Left kidney (tissue), 2 donors: ENCODE data around the gene MTMR3. TPM values are rescaled to one million over a fixed set of nuclear protein-coding genes. Genes with fewer than 3 reads are reported as not detected.
A peak's percentile ranks its signal among the peaks of the same experiment; 100 is the strongest.

Source experiments
- DNase-seq: peaks from one replicate; pipeline ENCODE4 v3.0.0-alpha.2; 2013
- polyA plus RNA-seq: library from polyadenylated mRNA; unstranded; fragments of 120-200 nt; gene quantifications from one replicate; pipeline ENCODE4 v1.2.1, GENCODE V29; 2013; ENCODE audit not compliant: insufficient read length

The MTMR3 gene
- polyA plus RNA-seq, 1 donor, result 47.7 TPM

DNA sequence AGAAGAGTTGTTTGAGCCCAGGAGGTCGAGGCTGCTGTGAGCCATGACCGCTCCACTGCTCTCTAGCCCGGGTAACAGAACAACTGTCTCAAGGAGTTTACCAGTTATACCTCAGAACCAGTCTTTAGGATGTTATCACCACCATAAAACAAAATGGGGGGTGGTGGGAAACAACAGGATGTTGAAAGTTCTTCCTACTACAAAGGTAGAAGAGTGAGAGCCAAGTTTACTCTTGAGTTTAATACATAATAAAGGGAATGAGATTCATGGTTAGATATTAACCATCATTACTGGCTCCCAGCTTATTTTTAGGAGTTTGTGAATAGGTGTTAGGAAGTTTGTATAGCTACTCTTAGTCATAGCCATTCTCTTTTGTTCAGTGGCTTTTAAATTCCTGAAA lies 118.5 kb downstream of the MTMR3 start:
- no peak for DNase-seq

DNA sequence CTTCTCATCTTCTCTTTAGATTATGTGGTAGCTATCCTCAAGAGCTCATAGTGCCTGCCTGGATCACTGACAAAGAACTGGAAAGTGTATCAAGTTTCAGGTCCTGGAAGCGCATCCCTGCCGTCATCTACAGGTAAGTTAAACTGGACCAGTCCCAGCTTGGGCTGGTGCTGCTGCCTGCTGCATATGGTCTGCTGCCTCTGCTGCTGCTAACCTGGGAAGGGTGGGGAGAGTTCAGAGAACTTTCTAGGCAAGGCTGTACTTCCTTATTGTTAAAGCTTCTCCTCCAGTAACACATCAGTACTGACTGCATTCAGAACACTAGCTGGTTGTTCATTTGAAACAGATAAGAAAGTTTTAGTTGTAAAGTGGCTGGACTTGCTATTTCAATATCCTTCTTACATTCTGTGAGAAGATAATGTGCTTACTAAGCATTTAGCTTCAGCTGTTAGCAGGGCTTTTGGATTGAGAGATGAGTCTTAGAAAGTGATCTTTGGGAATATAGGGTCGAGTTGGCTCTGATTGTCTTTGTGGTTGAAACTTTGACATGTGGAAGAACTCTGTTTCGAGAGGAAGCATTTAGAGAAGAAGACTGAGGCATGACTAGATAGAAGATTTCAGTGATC lies 120.0 kb downstream of the MTMR3 start:
- no peak for DNase-seq

DNA sequence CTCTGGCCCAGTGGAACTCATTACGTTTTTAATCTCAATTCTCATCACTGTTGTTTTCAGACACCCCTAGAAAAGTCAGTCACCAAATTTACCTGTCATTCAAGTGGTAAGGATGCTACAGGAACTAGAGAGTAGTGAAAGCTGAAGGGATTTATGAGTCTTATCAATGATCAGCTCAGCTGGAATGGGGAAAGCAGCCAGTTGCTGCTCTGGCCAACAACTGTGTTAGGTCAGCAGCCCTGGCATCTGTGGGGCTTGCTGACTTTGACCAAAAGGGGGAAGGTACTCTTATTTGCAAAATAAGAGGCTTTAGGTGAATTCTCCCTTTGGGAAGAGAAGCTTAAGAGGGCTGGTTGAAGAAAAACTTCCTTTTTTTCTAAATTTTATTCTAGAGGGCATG lies 121.1 kb downstream of the MTMR3 start:
- DNase-seq, result no peak

DNA sequence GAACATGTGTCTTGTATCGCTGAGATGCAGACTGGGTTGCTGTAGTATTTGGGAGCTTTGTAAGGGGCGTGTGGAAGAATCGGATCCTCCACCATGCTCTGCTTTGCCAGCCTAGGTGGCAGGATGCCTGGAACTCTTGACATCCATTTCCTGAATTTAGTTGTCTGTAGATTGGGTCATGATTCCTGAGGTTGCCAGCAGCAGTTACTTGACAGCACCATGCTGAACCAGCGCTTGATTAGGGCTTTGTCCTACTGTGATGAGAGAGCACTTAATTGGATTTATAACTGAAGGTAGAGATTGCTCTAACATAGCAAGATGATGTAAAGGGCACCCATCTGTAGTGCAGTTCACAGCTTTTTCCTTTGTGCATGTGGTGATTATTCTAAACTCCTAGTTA lies 121.7 kb downstream of the MTMR3 start:
- no peak for DNase-seq

DNA sequence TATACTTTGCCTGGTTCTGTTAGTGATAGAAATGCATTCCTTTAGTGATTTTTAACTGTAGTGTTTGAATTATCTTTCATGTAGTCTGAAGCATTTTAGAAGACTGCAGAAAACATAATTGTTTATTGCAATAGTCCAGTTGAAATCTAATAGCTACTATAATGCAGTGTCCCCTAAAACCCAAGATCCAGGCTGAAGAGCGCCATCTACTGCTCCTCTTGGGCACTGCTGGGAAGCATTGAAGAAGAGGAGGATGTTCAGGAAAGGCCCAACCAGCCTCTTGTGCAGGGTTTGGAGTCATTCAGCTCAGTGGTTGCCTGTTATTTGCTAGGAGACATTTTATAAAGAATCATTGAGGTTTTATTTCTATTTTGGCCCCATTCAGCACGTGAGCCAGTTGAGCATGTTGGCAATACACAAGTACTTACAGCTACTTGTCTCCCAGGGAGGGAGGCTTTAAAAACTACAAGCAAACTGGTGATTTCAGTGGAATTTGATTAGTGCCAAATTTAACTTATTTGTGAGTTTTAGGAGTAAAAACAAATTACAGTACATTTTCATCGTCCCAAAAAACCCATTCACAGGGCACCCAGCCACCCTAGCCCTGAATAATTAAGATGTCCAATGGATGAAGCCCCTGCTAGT lies 122.4 kb downstream of the MTMR3 start:
- peak; percentile 82 for DNase-seq

DNA sequence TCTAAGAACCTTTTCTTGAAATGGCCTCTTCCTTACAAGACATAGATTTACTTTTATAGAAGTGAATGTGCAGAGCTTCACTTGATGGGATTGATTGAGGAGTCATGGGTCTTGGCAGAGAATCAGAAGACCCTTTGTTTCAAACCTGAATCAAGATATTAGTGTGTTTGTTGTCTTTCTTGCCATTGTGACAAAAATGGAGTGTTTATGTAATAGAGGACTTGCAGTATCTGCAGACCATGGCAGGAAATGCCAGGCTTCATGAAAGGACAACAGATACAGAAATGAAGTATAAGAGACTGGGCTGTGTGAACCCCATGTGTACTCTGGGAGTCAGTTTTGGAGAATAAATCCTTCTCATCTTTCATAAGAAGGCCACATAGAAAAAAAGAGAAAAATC lies 124.4 kb downstream of the MTMR3 start:
- DNase-seq, result no peak

DNA sequence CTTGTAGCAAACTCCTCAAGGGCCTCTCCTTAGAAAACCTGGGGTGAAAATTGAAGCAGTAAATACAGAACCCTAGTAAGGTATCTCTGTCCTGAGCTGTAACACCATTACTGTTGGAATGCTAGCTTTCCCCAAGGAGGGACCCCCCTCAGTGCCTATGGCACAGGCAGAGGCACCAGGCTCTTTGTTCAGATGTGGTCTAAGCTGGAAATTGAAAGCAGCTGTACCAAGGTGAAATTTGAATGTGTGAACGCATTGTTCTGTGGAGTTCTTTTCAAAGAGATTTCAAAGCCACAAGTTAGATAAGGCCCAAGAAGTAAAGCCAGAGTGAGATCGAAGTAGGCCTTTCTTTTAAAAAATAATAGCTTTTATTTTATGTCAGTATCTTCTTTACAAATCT lies 125.4 kb downstream of the MTMR3 start:
- no peak for DNase-seq

DNA sequence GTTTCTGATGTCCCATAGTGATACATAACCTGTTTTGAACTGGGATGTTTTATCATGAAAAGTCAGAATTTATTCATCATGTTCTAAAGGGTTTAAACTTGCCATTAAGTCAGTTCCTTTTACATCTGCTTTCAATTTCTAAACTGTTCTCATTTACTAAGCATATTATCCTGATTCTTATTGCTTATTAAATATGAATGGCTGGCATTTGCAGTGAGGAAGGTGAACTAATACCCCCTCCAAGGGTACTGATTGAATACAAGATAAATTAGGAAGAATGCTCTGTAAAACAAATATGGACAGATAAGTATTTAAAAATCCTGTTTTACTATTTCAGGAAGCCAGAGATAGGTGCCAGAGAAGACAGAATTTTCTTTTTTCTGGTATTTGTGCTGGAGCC lies 126.5 kb downstream of the MTMR3 start:
- DNase-seq, result no peak

DNA sequence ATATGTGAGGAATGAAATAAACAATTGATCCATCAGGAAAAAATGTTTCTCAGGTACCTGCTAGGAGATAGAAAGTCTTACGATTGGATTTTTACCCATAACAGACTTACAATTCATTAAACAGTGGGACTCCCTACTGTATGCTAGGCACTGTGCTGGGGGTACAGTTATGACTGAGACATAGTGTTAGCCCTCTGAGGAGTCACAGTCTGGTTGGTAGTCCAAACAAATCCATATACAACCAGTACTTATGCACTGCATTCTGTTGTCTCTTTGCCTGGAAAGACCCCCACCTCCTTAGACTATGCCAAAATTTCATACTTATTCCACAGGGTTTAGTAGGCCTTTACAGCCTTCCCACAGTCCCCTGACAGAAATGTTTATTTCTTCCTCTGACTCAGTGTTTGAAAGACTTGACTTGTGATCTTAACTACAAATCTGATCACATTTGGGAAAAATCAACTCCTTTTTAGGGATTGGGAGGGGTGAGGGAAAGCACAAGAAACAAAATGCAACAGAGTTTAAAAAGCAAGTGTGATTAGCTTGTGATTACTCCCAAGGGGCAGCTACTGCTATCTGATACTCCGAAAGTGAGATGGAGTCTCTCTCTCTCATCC lies 127.9 kb downstream of the MTMR3 start:
- no peak for DNase-seq

DNA sequence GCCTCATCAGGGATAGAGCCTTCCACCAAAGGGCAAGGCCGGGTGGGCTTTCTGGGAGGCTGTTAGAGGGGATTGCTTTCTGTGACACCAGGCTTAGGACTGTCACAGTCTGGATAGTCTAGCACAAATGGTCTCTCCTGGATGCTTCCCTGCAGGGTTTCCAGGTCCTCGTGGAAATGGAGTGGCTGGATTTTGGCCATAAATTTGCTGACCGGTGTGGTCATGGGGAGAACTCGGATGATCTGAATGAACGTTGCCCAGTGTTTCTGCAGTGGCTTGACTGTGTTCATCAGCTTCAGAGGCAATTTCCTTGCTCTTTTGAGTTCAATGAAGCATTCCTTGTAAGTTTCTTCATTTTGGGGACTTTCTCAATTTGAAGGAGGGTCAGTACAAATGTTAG lies 130.2 kb downstream of the MTMR3 start:
- no peak for DNase-seq

DNA sequence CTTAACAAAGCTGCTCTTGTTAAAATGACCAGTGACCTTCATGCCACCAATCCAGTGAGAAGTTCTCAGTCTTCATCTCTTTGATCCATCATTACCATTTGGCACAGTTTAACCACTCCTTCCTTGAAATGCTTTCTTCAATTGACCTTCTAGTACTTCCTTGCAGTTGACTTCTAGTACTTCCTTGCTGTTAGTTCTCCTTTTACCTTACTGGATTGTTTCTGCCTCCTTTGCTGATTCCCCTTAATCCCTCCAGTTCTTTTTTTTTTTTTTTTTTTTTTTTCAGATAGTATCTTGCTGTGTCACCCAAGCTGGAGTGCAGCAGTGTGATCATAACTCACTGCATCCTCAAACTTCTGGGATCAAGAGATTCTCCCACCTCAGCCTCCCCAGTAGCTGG lies 131.3 kb downstream of the MTMR3 start:
- no peak for DNase-seq

DNA sequence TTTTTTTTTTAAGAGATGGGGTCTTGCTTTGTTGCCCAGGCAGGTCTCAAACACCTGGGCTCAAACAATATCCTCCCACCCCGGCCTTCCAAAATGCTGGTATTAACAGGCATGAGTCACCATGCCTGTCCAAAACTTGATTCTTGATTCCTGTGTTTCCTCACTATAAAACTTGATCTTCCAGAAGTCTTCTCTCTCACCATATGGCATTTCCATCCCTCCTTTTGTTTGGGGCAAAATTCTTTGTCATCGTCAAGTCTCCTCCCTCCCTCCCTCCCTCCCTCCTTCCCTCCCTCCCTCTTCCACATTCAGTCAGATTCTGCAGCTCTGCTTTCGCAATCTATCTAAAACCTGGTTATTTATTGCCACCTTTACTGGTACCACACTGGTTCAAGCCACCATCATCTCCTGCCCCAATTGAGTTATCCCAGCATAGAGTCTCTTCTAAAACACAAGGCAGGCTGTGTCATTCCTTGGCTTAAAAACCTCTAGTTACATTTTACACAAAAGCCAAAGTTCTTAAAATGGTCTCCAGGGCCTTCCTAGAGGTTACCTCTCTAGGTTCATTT lies 132.3 kb downstream of the MTMR3 start:
- DNase-seq, result no peak

DNA sequence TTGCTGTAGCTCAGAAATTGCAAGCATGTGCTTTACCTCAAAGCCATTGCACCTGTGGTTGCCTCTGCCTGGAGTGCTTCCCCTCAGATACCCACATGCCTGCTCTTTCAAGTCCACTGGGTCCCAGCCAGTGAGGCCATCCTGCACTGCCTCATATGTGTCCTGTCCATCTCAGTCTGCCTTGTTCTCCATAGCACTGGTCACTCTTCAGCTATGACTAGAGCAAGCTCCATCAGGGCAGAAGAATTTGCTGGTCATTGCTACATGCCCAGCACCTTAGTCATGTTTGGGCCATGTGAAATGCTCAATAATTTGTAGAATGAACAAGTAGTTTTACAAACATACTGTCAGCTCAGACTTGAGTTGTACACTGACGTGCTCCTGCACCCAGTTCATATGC lies 132.9 kb downstream of the MTMR3 start:
- no peak for DNase-seq

DNA sequence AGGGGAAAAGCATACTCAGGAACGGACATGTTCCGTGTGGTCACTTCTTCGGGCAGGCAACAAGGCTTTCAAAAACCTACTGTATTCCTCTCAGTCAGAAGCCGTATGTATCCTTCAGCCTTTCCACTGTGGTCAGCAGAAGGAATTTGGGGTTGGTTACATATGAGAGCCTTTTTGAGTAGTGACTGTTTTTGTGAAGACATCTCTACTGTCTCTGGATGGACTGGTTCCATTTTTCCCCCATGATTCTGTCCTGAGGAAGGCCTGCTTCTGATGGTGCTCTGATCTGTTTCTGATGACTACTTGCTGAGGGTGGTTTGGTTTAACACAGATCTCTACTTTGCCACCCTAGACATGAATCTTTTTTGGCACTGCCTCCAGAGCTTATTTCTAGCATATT lies 133.6 kb downstream of the MTMR3 start:
- no peak for DNase-seq

DNA sequence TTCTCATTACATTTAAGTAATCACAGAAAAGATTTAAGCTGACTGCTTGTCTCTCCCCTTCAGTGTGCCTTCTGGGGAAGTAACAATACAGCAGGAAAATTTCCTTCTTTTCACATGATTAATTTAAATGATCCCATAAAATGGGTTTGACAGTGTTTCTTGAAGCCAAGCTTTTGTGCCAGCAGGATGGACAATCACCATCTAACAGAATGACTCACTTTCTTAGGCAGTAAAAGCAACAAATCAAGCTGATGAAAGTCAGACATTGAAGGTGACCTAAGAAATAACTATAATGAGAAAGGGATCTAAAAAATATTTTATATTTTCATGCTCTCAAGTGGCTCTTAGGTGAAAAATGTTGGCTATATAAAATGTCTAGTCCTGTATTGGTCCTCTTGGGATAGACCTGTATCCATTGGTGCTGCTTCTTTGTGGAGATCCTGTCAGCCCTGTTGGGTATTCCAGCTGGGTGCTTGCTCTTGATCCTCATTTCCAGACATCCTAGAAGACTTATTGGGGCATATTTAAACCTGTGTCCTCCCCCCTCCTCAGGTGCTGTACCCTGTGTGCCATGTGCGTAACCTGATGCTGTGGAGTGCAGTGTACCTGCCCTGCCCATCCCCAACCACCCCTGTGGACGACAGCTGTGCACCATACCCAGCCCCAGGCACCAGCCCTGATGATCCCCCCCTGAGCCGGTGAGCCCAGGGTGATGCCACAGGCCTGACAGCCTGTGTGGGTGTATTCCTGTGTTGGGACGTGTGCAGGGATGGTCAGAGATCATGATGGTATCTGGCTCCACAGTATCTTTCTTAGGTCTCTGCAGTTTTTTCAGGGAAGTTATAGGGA lies 134.6 kb downstream of the MTMR3 start:
- no peak for DNase-seq

DNA sequence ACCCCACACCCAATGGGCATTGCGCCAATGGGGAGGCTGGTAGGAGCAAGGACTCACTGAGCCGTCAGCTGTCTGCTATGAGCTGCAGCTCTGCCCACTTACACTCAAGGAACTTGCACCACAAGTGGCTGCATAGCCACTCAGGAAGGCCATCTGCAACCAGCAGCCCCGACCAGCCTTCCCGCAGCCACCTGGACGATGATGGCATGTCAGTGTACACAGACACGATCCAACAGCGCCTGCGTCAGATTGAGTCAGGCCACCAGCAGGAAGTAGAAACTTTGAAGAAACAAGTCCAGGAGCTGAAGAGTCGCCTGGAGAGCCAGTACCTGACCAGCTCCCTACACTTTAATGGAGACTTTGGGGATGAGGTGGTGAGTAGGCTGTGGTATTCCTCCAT lies 137.5 kb downstream of the MTMR3 start:
- DNase-seq, result no peak

DNA sequence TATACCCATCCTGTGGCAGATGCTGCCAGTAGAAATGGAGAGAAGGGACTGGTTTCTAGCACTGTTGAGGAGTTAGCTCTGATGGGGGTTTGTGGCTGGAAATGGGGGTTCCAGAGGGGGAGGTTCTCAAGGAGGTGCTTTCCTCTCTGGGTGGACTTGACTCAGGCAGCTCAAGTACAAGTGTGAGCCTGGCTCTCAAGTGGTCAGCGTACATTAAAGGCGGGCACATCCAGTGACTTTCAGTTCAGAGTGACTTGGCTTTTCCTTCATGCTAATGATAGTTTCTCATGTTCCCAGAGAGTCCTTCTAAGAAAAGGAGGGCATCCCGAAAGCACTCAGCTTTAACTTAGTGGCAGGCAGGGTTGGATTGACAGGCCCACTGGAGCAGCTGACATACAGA lies 138.4 kb downstream of the MTMR3 start:
- no peak for DNase-seq

DNA sequence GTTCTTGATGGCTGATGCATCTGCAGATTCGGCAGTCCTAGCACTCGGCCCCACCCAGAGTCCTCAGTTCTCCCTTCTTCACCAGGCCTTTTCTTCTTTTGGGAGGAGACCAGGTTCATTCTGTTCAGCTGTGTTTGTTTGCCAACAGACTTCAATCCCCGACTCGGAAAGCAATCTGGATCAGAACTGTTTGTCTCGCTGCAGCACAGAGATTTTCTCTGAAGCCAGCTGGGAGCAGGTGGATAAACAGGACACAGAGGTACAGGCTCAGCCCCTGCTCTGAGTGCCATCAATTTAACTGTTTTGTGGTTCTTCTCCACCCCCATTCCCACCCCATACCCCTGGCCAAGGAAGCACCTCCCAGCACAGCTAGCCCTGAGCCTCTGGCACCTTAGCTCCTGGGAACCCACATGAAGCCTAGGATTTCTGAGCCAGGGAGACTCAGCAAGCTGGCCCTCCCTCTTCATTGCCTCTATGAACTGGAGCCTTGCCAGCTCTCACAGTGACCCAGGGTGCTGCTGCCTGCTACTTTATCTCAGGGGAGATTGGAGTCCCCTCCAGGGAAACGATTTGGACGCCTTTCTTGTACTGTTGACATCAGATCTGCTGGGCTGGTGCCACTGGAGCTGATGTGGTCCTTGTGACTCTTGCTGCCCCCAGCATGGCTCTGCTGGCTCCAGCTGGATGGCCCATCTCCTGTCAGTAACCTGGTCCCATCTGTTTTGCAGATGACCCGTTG lies 139.1 kb downstream of the MTMR3 start:
- no peak for DNase-seq

DNA sequence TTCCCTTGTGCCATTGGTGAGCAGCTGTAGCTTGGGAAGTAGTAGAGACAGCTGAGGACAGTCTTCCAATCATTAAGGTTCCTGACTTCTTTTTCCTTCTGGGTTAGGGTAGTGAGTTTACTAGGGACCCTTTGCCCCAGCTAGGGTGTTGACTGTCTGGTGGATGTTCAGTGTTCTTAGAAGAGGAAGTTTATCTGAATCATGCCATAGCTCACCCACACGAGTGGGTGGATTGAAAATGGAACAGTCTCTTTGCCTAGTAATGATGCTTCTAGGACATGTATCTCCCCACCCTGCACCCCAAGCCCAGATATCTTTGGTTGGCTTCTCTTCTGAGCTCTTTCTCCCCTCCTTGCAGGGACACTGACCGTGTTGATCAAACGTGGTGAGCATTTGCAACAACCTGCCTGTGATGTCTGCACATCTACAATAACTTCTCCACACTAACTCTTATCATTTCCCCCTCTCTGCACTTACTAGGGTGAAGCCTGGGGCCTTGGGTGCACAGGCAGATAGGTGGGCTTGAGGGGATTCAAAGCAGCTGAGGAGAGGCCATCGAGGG lies 140.2 kb downstream of the MTMR3 start:
- DNase-seq, result no peak

DNA sequence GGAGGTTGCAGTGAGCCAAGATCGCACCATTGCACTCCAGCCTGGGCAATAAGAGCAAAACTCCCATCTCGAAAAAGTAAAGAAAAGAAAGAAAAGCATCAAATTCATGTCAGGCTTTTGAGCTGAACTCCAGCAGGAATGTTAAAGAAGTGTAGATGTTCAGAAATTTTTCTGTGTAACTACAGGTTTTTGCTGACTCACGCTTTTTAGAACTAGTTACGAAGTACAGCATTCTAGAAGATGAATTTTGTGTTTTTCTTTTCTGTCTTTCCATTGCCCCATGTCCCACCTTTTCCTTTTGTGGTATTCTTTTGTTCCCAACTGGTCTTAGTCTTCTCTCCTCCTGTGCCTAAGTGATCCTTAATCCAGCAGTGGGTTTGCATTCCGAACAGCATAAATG lies 141.3 kb downstream of the MTMR3 start:
- DNase-seq, result no peak

DNA sequence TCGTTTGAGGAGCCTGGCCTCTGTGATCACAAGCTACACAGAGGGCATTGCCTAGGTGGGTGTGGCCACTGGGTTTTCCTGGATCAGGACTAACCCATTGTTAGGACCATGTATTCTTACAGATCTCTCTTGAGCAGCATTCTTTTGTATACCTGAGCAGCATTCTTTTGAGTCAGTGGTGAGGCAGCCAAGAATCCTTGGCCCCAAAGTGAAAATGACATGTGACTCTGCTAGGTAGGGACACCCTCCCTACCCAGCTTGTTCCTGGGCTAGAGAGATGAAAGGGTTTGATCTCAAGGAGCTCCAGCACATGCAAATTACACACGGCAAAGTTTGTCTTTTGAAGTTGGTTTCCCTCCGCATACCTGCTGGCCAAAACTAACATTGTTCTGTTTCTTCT lies 142.2 kb downstream of the MTMR3 start:
- no peak for DNase-seq

DNA sequence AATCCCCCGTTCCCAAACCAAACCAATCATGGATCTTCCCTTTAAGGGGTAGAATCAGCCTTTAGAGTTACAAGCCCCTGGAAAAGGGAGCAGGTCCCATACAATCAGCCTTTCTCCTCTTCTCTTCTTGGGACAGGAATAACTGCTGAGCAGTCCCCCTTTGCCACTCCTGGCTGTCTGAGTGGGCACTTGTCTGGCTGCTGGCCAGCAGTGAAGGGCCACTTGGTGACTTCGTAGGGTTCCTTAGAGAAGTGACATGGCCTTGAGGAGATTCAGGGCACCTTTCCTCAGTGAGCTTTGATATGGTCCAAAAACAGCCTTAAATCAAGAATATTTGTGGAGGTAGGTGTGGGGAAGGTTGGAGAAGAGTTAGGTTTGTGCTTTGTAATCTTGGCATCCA lies 143.8 kb downstream of the MTMR3 start:
- DNase-seq, result no peak
